Kidney glomerular epithelial cell (primary cell): ENCODE measurements around the gene SELENOI.
A peak's percentile ranks its signal among the peaks of the same experiment; 100 is the strongest.
"Not testable (repeated sequence)": the region's sequence is repeated elsewhere in the genome, so short reads cannot be mapped to it uniquely, and the experiment has no call there.

Source experiments
- DNase-seq: peaks from one replicate; lab custom pipeline; 2025; lab: John Stamatoyannopoulos, UW

The SELENOI gene, protein sequence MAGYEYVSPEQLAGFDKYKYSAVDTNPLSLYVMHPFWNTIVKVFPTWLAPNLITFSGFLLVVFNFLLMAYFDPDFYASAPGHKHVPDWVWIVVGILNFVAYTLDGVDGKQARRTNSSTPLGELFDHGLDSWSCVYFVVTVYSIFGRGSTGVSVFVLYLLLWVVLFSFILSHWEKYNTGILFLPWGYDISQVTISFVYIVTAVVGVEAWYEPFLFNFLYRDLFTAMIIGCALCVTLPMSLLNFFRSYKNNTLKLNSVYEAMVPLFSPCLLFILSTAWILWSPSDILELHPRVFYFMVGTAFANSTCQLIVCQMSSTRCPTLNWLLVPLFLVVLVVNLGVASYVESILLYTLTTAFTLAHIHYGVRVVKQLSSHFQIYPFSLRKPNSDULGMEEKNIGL

DNA sequence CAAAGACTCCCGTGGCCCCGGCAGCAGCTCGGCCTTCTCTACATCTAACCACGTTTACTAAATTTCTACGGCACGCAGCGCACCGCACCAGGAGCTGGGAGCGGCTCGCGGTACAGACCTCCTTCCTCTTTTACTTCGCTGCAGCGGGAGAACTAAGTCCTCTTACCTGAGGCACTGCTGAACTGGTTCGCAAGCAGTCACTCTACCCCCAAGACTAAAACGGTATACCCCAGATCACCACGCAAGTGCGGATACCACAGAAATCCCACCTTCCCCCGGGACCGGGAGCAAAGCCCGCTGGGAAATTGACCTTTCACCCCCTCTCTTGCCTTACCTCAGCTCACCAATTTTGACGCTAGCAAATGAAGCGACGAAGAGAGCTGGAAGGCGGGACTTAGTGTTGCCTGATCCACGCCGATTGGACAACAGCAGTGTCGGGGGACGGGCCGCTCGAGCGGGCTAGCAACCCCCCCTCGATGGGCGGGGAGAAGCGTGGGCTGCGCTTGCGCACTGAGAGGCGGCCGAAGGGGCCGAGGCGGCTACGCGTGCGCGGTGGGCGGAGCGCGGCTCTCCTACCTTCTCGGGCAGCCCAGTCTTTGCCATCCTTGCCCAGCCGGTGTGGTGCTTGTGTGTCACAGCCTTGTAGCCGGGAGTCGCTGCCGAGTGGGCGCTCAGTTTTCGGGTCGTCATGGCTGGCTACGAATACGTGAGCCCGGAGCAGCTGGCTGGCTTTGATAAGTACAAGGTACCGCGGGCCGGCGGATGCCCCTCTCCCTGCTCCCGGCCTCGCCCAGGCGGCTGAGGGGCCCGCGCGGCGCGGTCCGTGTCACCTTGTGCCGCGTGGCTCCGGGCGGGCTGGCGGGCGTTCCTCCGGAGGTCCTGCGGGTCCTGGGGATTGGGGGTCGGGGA, at the start of gene SELENOI:
Gene SELENOI, plus strand, starts transcription at position 599 of the 909 bp plus-strand sequence. Its CDS starts 90 bp downstream, at position 689.
- DNase-seq, result peak; percentile 99

DNA sequence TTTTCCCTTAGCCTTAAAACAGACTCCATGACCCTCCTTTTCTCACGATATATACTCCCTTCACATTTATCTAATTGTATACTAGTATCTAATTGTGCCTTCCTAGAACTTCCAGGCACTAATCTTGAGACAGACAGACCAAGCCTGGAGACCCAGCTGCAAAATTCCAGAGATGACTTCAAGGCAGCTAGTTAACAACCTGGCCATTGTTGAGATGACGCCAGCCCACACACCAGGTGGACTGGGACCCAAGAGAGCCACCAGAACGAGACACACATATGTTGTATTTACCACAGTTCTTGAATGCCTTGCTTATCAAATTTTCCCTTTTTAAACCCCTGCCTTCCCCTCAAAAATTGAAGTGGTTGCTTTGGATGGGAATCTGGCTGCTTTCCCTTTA, 48.9 kb upstream of the SELENOI start:
- DNase-seq, result no peak

DNA sequence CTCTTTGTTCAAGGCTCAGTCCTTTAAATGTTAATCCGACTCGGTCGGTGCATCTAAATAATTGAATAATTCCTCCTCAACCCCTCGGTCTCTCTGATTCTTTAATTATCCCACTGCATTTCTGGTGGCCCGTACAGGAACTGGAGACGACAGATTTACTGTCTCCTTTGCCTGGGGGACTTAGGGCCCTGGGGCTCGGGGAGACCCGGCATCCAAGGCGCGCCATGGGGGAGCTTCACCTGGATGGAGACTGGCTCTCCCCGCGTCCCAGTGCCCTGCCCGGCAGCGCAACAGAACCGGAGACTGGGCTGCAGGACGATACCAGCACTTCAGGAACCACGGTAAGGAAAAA, 47.7 kb upstream of the SELENOI start:
- no peak for DNase-seq

DNA sequence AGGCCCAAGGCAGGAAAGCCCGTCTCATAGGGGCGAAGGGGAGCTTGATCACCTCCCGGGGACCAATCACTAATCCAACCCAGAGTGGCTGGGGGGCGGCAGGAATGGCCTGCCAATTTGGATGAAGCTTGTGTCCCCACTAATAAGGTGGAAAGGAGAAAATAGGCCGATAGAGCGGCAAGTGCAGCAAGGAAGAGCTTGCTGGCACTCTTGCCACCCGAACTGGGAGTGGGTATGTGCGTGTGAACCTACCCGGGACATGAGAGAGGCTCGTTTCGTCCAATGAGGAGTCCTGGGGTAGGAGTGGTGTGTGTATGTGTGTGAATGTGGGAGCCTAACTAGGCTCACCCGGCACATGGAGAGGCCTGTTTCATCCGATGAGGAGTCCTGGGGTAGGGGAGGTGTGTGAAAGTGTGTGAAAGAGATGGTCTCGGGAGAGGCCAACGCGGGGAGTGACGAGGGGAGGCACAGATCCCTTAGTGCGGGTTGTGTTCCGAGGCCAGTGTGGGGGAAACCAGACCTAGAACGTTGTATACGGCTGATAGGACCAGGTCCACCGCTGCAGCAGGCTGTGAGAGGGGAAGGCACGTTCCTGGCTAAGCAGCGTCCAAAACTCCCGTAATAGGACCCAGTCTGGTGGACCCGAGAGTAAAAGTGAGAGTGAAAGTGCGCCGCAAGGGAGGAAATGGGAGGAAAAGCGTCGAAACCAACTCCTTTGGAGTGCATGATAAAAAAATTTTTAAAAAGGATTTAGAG, 47.1 kb upstream of the SELENOI start:
- peak; percentile 16 for DNase-seq

DNA sequence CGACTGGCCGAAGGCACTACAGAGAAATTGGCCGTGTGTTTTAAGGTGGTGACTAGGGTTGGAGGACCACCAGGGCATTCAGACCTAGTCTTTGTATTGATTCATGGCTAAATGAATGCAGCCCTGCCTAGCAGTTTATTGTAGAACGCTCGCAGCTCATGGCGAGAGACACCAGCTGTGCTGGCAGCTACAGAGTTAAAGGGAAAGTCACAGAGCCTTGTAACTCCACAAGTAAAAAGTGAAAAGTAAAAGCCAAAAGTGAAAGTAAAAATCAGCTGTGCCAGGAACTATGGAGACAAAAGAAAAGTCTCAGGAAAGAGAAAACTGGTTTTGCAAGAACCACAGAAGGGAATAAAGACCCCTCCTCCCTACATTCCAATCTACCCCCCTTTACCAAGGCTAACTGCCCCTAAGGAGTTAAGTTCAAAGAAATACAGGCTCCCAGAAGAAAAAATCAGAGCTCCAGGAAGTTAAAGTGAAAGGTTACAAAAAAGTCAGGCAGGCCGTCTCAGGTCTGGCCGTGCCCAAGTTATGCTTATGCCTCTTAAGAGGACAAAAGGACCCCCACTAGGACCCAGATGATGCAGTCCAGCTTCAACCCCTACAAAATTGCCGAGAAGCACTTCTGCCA, 46.4 kb upstream of the SELENOI start:
- DNase-seq, result peak; percentile 83

DNA sequence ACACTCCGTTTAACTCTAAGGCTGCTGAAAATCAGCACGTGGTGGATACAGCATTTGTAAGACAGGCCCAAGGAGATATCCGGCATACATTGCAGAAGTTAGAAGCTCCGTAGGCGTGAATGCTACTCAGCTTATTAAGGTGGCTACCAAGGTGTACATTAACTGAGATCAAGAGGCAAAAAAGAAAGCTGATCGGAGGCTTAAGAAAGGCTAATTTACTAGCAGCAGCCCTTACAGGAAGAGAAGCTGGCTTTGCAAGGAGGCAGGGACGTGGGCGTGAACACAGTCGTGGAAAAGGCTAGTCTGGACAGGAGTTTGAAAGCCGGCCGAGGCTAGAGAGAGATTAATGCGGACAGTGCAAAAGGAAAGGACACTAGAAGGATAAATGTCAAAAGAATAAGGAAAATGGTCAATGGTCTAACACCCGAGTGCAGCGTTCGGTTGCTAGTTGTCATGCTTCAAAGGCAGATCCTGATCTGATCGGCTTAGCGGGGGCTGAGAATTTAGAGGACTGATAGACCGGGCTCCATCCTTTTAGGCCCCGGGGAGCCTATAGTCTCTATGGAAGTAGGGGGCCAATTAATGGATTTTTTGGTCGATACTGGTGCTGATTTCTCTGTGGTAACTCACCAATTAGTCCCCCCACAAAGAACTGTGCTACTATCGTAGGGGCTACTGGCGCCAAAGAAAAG, 45.6 kb upstream of the SELENOI start:
- peak; percentile 71 for DNase-seq

DNA sequence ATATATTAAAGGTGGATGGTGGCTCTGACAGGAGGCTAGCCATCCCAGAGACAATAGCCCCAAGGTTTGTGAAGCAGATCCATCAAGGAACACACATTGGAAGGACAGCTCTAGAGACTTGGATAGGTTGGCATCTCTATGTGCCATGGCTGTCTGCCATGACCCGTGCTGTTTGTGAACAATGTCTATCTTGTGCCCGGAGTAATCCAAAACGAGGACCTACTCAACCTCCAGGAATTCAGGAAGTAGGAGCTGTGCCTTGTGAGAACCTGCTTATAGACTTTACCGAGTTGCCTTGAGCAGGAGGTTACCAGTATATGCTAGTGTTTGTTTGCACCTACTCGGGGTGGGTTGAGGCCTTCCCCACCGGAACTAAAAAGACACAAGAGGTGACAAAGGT, 43.1 kb upstream of the SELENOI start:
- no peak for DNase-seq

DNA sequence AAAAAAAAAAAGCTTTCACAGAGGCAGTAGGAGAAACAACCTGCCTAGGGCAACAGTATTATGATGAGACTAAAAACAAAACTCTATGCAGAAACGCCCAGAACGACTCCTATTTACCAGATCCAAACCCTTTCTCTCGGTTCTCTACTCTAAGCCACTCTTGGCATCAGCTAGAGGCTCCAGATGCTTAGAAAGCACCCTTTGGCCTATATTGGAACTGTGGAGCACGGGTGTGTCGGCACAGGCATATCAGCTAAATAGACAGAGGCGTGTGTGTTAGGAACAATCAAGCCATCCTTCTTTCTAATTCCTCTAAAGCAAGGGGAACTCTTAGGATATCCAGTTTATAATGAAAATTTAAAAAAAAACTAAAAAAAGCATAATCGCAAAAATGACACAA, 40.8 kb upstream of the SELENOI start:
- DNase-seq, result not testable (repeated sequence)

DNA sequence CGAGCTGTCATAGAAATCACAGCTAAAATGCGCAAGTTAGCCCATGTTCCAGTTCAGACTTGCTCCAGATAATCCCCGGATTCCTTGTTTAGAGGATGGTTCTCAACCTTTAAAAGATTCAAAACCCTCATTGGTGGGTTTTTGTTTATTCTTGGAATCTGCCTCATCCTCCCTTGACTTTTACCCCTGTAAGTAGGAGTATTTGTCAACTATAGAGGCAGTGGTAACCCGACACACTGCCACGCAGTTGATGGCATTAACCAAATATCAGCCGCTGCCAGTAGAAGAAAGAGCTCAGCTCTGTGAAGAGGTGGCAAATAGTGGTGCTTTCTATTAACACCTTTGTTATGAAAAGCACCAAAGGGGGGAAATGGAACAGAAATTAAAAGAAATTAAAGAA, 40.4 kb upstream of the SELENOI start:
- no peak for DNase-seq

DNA sequence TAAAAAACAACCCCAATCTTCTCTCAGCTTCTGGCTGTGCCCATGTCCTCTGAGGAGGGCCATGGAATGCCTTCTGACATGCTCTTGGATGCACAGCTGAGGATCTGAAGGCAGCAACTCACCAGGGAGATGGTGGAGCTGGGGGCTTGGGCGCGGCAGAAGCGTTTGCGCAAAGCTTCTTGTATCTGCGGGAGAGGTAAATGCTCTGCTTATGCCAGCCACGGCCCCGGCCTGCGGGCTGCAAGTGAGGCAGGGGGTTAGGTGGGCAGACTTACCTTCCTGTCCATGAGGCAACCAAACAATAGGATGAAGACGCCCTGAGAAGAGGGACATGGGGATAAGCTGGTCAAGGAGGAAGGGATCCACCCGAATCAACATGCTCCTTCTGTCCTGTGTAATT, 36.0 kb upstream of the SELENOI start:
- no peak for DNase-seq

DNA sequence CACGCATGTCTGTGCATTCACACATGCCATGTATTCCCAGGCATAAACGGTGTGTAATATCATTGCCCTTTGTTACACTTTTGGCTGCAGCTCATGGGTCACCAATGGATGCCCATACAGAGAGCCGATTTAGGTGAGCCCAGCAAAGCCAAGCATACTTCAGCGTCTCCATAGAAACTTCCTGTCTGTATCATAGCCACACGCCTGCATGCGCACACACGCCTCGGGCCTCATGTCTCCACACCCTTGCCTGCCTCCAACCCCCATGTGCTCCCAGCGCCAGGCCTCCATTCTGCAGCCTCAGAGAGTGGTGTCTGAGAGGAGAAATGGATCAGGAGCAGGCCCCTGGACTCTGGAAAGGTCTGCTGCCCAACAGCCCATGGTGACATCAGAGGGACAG, 33.5 kb upstream of the SELENOI start:
- no peak for DNase-seq

DNA sequence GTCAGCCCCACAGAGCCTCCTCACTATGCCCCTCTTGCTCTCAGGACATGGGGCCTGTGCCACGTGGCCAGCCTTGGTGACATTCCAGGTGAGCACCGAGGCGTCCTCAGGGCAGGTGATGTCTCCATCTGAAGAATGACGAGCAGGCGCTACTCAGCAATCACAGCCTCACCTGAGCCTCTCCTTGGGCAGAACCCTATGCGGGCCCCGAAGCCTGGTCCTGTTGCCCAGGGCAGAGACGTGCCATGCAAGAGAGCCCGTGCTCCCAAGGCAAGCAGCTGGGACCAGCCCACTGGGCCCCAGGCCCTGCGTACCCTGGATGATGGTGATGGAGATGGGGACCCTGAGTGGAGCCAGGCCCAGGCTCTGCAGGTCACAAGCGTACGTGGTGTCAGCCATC, 32.5 kb upstream of the SELENOI start:
- no peak for DNase-seq

DNA sequence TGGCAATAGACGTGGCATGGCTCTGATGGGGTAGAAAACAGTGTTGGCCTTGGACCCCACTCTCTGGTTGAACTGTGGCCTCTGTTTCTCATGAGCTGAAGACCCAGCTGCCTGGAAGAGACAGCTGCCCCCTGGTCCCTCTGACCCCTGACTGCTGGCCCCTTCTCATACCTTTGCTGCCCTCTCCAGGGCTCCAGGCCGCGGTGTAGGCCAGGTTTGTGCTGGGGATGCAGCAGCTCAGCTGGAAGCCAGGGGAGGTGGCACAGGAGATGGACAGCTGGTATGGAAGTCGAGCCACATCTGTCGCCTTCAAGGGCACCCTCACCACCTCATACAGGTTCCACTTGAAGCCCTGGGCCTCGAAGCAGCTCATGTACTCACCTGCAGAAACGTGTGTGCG, 31.7 kb upstream of the SELENOI start:
- DNase-seq, result no peak

DNA sequence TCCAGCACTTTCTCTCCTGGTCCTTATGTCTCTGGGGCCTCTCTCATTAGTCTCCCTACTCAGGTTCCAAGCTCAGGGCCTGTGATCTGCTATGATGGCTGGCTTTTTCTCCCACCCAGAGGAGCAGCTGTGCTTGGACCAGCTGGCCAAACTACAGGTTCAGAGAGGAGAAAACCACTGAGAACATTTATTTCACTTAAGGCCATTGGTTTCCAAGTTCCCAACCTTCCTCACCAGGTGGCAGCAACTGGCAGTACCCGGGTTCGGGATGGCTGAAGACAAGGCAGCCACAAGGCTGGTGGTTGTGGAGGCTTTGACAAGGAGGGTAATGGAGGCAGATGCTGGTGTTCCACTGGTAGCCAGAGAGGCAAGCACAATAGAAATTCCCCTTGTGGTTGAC, 29.9 kb upstream of the SELENOI start:
- no peak for DNase-seq

DNA sequence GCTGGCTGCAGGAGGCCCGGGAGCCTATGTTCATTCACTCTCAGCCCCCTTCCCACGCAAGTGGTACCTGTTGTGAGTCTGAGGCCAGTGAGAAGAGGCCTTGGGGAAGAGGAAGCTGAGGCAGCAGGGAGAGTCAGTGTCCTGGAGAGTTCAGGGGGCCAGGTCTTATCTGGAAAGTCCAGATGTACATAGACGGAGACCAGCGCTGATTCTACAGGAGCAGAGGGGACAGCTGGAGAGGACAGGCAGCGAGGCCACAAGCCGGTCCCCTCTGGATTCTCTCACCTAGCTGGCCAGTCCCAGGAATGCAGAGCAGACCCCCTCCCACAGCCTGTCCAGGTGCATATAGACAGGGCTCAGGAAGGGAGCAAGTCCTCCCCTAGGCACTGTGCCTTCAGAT, 29.1 kb upstream of the SELENOI start:
- no peak for DNase-seq

DNA sequence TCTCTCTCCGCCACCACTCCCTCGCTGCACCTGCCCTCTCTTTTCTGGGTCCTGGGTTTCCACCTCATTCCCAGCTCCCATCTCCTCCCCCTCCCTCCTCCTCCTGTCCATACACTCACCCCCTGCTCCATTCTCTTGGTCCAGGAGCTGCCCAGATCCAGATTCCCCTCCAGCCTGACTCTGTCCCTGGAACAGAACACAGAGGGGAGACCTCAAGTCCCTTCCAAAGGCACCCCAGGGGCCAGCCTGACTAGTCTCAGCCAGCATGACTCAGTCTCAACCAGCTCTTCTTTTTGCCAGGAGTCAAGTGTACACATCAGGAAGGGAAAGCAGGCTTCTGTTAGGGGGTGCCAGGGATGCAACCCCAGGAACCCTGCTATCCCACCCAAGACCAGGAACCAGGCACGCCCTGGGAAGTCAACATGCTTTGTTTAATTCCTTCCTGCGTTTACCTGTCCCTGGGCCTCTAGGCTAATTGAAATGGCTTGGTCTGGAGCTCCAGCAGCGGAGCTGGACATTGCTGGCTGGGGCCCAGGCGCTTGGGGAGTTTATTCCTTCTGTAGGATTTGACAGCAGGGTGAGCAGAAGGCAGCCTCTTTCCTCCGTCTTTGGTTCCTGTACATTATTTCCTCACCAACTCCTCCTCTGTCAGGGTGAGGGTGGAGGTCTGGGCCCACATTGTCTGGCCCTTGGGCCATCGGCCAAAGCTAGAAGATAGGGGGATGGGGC, 28.4 kb upstream of the SELENOI start:
- no peak for DNase-seq

DNA sequence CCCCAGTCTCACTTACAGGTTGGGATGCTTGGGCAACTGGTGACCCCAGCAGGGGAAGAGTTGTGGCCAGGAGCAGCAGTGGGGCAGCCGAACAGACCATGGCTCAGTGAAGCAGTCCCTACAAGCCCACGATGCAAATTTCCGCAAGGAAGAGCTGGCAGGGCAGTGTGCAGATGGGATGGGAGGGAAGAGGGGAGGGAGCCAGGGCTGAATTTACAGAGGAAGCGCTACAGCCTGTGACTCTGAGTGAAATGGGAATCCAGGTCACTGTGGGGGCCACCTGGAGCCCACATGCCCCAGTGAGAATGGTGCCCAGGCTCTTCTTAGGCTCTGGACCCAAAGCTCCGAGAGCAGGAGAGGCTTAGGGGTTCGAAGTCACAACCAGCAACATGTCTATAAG, 27.0 kb upstream of the SELENOI start:
- DNase-seq, result no peak

DNA sequence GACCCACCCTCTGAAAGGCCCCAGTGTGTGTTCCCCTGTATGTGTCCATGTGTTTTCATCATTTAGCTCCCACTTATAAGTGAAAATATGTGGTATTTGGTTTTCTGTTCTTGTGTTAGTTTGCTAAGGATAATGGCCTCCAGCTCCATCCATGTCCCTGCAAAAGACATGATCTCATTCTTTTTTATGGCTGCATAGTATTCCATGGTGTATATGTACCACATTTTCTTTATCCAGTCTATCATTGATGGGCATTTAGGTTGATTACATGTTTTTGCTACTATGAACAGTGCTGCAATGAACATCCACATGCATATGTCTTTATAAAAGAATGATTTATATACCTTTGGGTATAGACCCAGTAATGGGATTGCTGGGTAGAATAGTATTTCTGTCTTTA, 21.5 kb upstream of the SELENOI start:
- not testable (repeated sequence) for DNase-seq

DNA sequence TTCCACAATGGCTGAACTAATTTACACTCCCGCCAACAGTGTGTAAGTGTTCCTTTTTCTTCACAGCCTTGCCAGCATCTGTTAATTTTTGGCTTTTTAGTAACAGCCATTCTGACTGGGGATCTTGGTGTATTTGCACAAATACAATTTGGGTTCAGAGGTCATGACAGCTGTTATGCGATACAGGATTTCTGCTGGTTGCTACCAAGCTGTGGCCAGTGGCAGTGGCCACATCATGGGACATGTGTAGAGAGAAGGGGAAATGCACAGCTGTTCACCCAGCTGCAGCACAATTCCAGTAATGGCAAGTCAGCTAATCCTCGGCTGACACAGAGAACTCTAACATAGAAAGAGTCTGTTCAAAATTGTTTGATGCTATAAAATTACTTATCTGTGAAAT, 21.0 kb upstream of the SELENOI start:
- DNase-seq, result no peak

DNA sequence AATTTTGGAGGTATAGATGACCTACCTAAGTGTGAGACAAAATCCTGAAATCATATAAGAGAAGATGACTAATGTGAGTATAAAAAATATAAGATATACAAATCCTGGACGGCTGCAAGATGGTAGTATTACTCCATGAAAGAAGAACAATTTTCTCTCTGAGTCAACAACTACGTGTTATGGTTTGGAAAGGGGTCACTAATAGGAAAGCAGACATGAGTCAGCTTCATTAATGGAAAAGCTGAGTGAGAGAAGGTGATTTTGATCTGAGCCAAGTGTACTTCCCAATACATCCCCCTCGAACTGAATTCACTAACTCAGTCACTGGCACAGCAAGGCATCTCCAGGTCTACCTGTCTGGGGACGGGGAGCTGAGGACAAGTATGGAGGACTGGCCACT, 20.1 kb upstream of the SELENOI start:
- DNase-seq, result no peak

DNA sequence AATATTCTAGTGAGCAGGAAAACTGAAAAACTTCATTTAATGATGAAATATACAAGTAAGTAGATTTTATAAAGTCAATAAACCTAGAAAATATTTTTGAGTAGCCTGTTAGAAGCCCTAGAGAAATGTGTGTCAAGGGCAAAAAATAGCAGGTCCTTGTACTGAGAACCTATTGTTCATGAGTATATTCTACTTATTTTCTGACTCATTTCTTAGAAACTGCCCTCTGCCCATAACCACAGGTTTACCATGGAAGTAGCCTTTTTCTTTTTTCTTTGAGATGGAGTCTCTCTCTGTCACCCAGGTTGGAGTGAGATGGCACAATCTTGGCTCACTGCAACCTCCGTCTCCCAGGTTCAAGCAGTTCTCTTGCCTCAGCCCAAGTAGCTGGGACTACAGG, 19.4 kb upstream of the SELENOI start:
- no peak for DNase-seq
